Smooth muscle cell (in vitro differentiated cells): Measurements from ENCODE around the gene CTDSPL. TPM values are rescaled to one million over a fixed set of nuclear protein-coding genes. Genes with fewer than 3 reads are reported as not detected.
A peak's percentile ranks its signal among the peaks of the same experiment; 100 is the strongest.

ENCODE experiments used
- DNase-seq: peaks from one replicate; lab custom pipeline; 2025; ENCODE audit not compliant: unreplicated experiment; lab: John Stamatoyannopoulos, UW
- H2AFZ ChIP-seq: fragments of 200-600 bp; sonication (generic); 2 replicates; pipeline ENCODE4 v1.6.0; 2016; ENCODE audit warnings: antibody characterized with exemption, low read depth, mild to moderate bottlenecking
- H3F3A ChIP-seq: fragments of 200-600 bp; sonication (generic); 2 replicates; pipeline ENCODE4 v1.6.0; 2017; ENCODE audit warnings: antibody characterized with exemption, low read depth
- H3K27ac ChIP-seq: fragments of 200-600 bp; sonication (generic); 2 replicates; pipeline ENCODE4 v1.5.1; 2016; ENCODE audit warnings: low read depth, mild to moderate bottlenecking
- H3K27me3 ChIP-seq: fragments of 200-600 bp; sonication (generic); 2 replicates; pipeline ENCODE4 v1.6.1; 2016; ENCODE audit warnings: low read depth, mild to moderate bottlenecking
- H3K36me3 ChIP-seq: fragments of 200-600 bp; sonication (generic); 2 replicates; pipeline ENCODE4 v1.5.1; 2016; ENCODE audit warnings: low read depth
- H3K4me1 ChIP-seq: fragments of 200-600 bp; sonication (generic); 2 replicates; pipeline ENCODE4 v1.5.1; 2016; ENCODE audit warnings: low read depth
- H3K4me2 ChIP-seq: fragments of 200-600 bp; sonication (generic); 2 replicates; pipeline ENCODE4 v1.6.0; 2016; ENCODE audit warnings: mild to moderate bottlenecking
- H3K4me3 ChIP-seq: fragments of 200-600 bp; sonication (generic); 2 replicates; pipeline ENCODE4 v1.5.1; 2016; ENCODE audit warnings: mild to moderate bottlenecking
- H3K79me2 ChIP-seq: fragments of 200-600 bp; sonication (generic); 2 replicates; pipeline ENCODE4 v1.6.0; 2016; ENCODE audit warnings: low read depth, mild to moderate bottlenecking
- H3K9ac ChIP-seq: fragments of 200-600 bp; sonication (generic); 2 replicates; pipeline ENCODE4 v1.6.0; 2016; ENCODE audit warnings: low read depth
- H3K9me3 ChIP-seq: fragments of 200-600 bp; sonication (generic); replicated peaks from 2 replicates; pipeline ENCODE4 v1.5.1; 2016; ENCODE audit warnings: low read depth
- H4K20me1 ChIP-seq: fragments of 200-600 bp; sonication (generic); 2 replicates; pipeline ENCODE4 v1.6.0; 2016; ENCODE audit warnings: low read depth
- CTCF ChIP-seq: fragments of 200-600 bp; sonication (generic); IDR thresholded peaks from 2 replicates; pipeline ENCODE4 v1.5.1; 2017; ENCODE audit warnings: borderline replicate concordance, mild to moderate bottlenecking, antibody characterized with exemption; ENCODE audit not compliant: insufficient read depth, poor library complexity, severe bottlenecking
- WGBS: methylation state at CpG from one replicate; pipeline ENCODE4 v1.1.7; 2016; ENCODE audit warnings: low lambda C conversion rate; 5-methylcytosine and 5-hydroxymethylcytosine counted together
- polyA plus RNA-seq: library from polyadenylated mRNA; unstranded; fragments of >200 nt; fragmentation: Nextera tagmentation; extraction: Ambion mirVana; gene quantifications from 2 replicates; pipeline ENCODE4 v1.2.1, GENCODE V29; 2016
- total RNA-seq: library from RNA; depleted of rRNA; stranded (reverse); fragments of >200 nt; gene quantifications from 2 replicates; pipeline ENCODE4 v1.2.3, GENCODE V29; 2014

Gene CTDSPL
- total and polyA plus RNA-seq, 2 experiments from 2014 or later, result 31.3 to 34.3 TPM

- peak overlapping the region; percentile 72 for H3K27ac ChIP-seq
- no peaks in the 10 kb centered on the region for H4K20me1 ChIP-seq
- H3K9me3 ChIP-seq, result no peaks in the 10 kb centered on the region
- peaks cover 36% of the 10 kb centered on the region for H3K4me1 ChIP-seq
- H3F3A ChIP-seq, result peaks cover 32% of the 10 kb centered on the region
- H3K4me3 ChIP-seq, result no peak overlapping the region
- H3K4me2 ChIP-seq, result peak overlapping the region; percentile 38
- H2AFZ ChIP-seq, result no peak overlapping the region
- DNase-seq, result no peak
- no peak overlapping the region for H3K9ac ChIP-seq
- peaks cover 31% of the 10 kb centered on the region for H3K79me2 ChIP-seq
- no peaks in the 10 kb centered on the region for H3K36me3 ChIP-seq
- 50% methylated on average over 6 of the region's 6 CpGs for whole genome bisulfite sequencing
- no peak for TF ChIP-seq CTCF
- no peaks in the 10 kb centered on the region for H3K27me3 ChIP-seq
Measured at GRCh38 chr3:37945156-37945806, 83.6 kb downstream of the CTDSPL start.

GRCh38 chr3:37945807-37946530 is 84.3 kb downstream of the CTDSPL start:
- H3K9ac ChIP-seq, result no peak overlapping the region
- no peak overlapping the region for H3K4me3 ChIP-seq
- WGBS, result 6% methylated on average over 8 of the region's 8 CpGs
- no peaks in the 10 kb centered on the region for H3K9me3 ChIP-seq
- no peaks in the 10 kb centered on the region for H4K20me1 ChIP-seq
- H3K27ac ChIP-seq, result peak overlapping the region; percentile 72
- no peak for DNase-seq
- peaks cover 24% of the 10 kb centered on the region for H3K79me2 ChIP-seq
- H2AFZ ChIP-seq, result no peak overlapping the region
- H3K4me1 ChIP-seq, result peaks cover 36% of the 10 kb centered on the region
- TF ChIP-seq CTCF, result no peak
- no peaks in the 10 kb centered on the region for H3K27me3 ChIP-seq
- H3F3A ChIP-seq, result peaks cover 32% of the 10 kb centered on the region
- peak overlapping the region; percentile 38 for H3K4me2 ChIP-seq
- no peaks in the 10 kb centered on the region for H3K36me3 ChIP-seq

- Histone ChIP-seq H3K4me1 (peaks cover 35% of the 10 kb centered on the region), H3K79me2 (peaks cover 24% of the 10 kb centered on the region), H3K9ac (no peak overlapping the region), H4K20me1 (no peaks in the 10 kb centered on the region), H3K36me3 (no peaks in the 10 kb centered on the region), H3K9me3 (no peaks in the 10 kb centered on the region), H3K27me3 (no peaks in the 10 kb centered on the region), H3F3A (peaks cover 32% of the 10 kb centered on the region), H3K4me2 (peak overlapping the region; percentile 38), H2AFZ (no peak overlapping the region), H3K27ac (peak overlapping the region; percentile 72), H3K4me3 (no peak overlapping the region)
- DNase-seq, result no peak
- no peak for TF ChIP-seq CTCF
- 37% methylated on average over 2 of the region's 2 CpGs for WGBS
Measured at GRCh38 chr3:37946531-37946889, 84.8 kb downstream of the CTDSPL start.
